ENCODE results near the gene MRPL57. TPM values are rescaled to one million over a fixed set of nuclear protein-coding genes. Genes with fewer than 3 reads are reported as not detected.
"Not testable (repeated sequence)": the region's sequence is repeated elsewhere in the genome, so short reads cannot be mapped to it uniquely, and the experiment has no call there.

The MRPL57 gene
- total RNA-seq, 4 donors from 2014 or later, result 28.0 to 48.2 (median 32.1) TPM

DNA sequence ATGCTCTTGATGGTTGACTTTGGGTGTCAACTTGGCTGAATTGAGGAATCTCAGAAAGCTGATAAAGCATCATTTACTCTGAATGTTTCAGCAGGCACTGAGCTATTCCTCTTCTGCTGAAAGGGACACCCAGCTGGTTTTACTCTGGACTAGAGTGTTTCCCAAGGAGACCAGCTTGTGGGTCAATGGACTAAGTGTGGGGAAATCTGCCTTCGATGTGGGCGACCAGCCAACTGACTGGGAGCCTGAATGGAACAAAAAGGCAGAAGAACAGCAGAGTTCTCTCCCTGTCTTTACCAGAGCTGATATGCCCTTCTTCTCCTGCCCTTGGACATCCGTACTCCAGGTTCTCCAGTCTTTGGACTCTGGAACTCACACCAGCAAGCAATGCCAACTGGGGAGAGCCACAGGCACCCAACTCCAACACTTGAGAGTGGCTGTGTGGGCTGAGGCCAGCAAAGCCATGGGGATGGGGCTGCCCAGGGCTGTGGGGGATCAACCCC lies 32.2 kb downstream of the MRPL57 start:
- H3K27ac ChIP-seq (replicated peaks in 1 of 4), result no peak overlapping the region
- H3K36me3 ChIP-seq, result no peaks in the 10 kb centered on the region
- H3K4me1 ChIP-seq, result no peaks in the 10 kb centered on the region
- H3K9me3 ChIP-seq, result no peaks in the 10 kb centered on the region
- WGBS, result 80% methylated on average over 1 of the region's 3 CpGs
- intact Hi-C loops (cut with DNase I), result no loop called here
- peaks cover 0 to 8% (median 0%) of the 10 kb centered on the region in 4 donors for H3K27me3 ChIP-seq
- TF ChIP-seq POLR2AphosphoS5 (IDR thresholded peaks at IDR 0.05) (no peak), EP300 (IDR thresholded peaks at IDR 0.05) (no peak), POLR2A (IDR thresholded peaks at IDR 0.05; ENCODE audit: low read depth) (no peak)
- TF ChIP-seq, protein P1, sequence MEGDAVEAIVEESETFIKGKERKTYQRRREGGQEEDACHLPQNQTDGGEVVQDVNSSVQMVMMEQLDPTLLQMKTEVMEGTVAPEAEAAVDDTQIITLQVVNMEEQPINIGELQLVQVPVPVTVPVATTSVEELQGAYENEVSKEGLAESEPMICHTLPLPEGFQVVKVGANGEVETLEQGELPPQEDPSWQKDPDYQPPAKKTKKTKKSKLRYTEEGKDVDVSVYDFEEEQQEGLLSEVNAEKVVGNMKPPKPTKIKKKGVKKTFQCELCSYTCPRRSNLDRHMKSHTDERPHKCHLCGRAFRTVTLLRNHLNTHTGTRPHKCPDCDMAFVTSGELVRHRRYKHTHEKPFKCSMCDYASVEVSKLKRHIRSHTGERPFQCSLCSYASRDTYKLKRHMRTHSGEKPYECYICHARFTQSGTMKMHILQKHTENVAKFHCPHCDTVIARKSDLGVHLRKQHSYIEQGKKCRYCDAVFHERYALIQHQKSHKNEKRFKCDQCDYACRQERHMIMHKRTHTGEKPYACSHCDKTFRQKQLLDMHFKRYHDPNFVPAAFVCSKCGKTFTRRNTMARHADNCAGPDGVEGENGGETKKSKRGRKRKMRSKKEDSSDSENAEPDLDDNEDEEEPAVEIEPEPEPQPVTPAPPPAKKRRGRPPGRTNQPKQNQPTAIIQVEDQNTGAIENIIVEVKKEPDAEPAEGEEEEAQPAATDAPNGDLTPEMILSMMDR (IDR thresholded peaks at IDR 0.05), result no peak
- no peak overlapping the region for H3K4me3 ChIP-seq
- no peak for DNase-seq (ENCODE audit: extremely low spot score)

DNA sequence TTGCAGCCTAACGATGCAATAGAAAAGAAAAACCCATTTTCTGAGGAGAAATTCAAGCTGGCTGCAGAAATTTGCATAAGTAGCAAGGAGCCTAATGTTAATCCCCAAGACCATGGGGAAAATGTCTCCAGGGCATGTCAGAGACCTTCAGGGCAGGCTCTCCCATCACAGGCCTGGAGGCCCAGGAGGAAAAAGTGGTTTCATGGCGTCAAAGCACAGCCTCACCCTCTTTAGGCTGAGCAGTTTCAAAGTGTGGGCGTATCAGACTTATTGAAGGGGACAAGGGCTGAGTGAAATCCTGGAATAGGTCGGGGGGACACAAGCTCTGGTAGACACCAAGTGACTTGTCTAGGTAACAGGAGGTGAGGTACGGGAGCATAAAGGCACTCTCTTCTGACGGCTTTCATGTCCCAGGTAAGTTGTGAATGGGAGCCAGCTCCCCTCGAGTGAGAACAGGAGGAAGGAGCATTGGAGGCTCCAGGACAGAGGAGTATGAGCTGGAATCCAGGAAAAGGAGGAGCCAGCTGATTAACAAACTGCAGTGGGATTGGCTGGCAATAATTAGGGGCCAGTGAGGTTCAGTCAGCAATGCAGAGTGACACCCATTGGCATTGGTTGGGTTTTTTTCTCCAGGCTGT lies 35.8 kb downstream of the MRPL57 start:
- WGBS, result 83% methylated on average over 7 of the region's 7 CpGs
- Histone ChIP-seq H3K36me3 (no peaks in the 10 kb centered on the region), H3K4me1 (no peaks in the 10 kb centered on the region), H3K4me3 (no peak overlapping the region), H3K27ac (replicated peaks in 1 of 4) (no peak overlapping the region), H3K27me3 (peaks cover 0 to 8% (median 0%) of the 10 kb centered on the region in 4 donors), H3K9me3 (no peaks in the 10 kb centered on the region)
- no peak for DNase-seq (ENCODE audit: extremely low spot score)
- intact Hi-C loops (cut with DNase I), result no loop called here
- TF ChIP-seq EP300 (IDR thresholded peaks at IDR 0.05) (no peak), POLR2AphosphoS5 (IDR thresholded peaks at IDR 0.05) (no peak)
- TF ChIP-seq, protein P1 (IDR thresholded peaks at IDR 0.05), result no peak

DNA sequence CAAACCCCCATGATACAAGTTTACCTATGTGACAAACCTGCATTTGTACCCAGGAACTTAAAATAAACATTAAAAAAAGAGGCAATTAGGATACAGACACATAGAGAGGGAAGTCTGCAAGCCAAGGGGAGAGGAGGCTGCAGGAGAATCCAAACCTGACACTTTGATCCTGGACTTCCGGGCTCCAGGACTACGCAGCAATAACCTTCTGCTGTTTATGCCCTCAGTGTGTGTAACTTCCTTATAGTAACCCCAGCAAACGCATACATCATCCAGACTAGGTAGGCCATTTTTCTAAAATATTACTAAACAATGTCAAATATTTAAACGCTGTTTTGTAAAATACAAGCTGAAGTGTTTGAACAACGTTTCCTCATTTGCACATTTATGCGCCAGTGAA lies 39.0 kb downstream of the MRPL57 start:
- H3K27ac ChIP-seq (replicated peaks in 1 of 4); H3K4me3 ChIP-seq; H3K9me3 ChIP-seq; intact Hi-C loops (cut with DNase I); H3K4me1 ChIP-seq; DNase-seq (ENCODE audit: extremely low spot score); H3K27me3 ChIP-seq; H3K36me3 ChIP-seq: not testable (repeated sequence)
- WGBS, result 47% methylated on average over 6 of the region's 6 CpGs

- 20% methylated on average over 10 of the region's 13 CpGs for WGBS
These were observed 39.9 kb downstream of the MRPL57 start for GRCh38 chr13:21216332-21216731.

DNA sequence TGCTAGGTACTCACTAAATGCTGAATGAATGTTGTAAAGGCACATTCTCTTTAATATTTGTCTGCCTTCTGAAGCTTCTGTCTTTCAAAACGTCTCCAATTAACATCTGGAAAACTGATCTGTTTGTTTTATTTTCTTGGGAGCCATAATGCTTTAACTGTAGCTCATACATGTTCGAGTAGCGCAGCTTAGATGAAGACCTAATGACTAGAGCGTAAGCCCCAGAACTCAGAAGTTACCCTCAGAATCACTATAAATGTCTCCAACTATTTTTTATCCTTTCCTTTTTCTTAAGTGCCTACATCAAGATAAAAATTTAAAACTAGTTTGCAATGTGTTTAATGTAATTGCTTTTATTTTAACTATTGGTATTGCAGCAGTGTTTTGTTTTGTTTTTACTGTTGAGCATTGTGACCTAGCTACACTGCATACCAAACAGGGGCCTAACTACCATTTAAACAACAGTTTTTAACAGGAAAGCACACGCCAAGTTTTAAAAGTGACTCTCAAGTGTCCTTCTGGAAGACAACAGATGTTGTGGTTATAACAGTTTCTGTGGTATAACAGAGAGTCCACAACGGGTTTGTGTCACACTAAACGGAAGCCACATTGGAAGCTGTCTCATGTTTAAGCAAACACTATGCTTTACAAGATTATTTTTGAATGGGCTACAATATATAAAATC lies 42.0 kb downstream of the MRPL57 start:
- no peaks in the 10 kb centered on the region for H3K27me3 ChIP-seq
- intact Hi-C loops (cut with DNase I), result no loop called here
- no peak overlapping the region for H3K4me3 ChIP-seq
- H3K4me1 ChIP-seq, result no peaks in the 10 kb centered on the region
- H3K9me3 ChIP-seq, result peaks cover 0 to 21% (median 11%) of the 10 kb centered on the region in 4 donors
- TF ChIP-seq EP300 (IDR thresholded peaks at IDR 0.05) (no peak), POLR2A (IDR thresholded peaks at IDR 0.05; ENCODE audit: low read depth) (no peak), POLR2AphosphoS5 (IDR thresholded peaks at IDR 0.05) (no peak)
- TF ChIP-seq, protein P1 (IDR thresholded peaks at IDR 0.05), result no peak
- H3K27ac ChIP-seq (replicated peaks in 1 of 4), result no peak overlapping the region
- no peaks in the 10 kb centered on the region for H3K36me3 ChIP-seq
- DNase-seq (ENCODE audit: extremely low spot score), result peak; percentile 57
- 56% methylated on average over 7 of the region's 7 CpGs for WGBS

More at GRCh38 chr13:21216332-21216731, 39.9 kb downstream of the MRPL57 start:
- Histone ChIP-seq H3K27ac (replicated peaks in 1 of 4) (no peak overlapping the region), H3K36me3 (no peaks in the 10 kb centered on the region), H3K4me1 (no peaks in the 10 kb centered on the region), H3K9me3 (peaks cover 0 to 9% (median 4%) of the 10 kb centered on the region in 4 donors), H3K4me3 (peak overlapping the region in 1 of 4 donors; percentile 14), H3K27me3 (peaks cover 0 to 8% (median 0%) of the 10 kb centered on the region in 4 donors)
- peak; percentile 55 for DNase-seq (ENCODE audit: extremely low spot score)
- intact Hi-C loops (cut with DNase I), result no loop called here
- TF ChIP-seq POLR2A (IDR thresholded peaks at IDR 0.05; ENCODE audit: low read depth), result no peak
- TF ChIP-seq EP300 (IDR thresholded peaks at IDR 0.05), result no peak
- TF ChIP-seq, protein P1 (IDR thresholded peaks at IDR 0.05), result no peak
- TF ChIP-seq POLR2AphosphoS5 (IDR thresholded peaks at IDR 0.05), result no peak

Data from esophagus muscularis mucosa (tissue), 4 donors.